Naive thymus-derived CD4-positive, alpha-beta T cell (primary cell): ENCODE measurements around the gene KLK15. TPM values are rescaled to one million over a fixed set of nuclear protein-coding genes. Genes with fewer than 3 reads are reported as not detected.
A peak's percentile ranks its signal among the peaks of the same experiment; 100 is the strongest.

Experiments used
- ATAC-seq: fragments of 150-1000 bp; cut with Tn5 transposase; 2 replicates; pipeline ENCODE4 v1.10.0; 2021; ENCODE audit warnings: mild to moderate bottlenecking, moderate library complexity
- CTCF ChIA-PET: fragments of 350-600 bp; sonication (Branson Sonifier 250); formaldehyde crosslinking; loops from one replicate; lab custom pipeline; 2021; ENCODE audit warnings: antibody characterized with exemption; lab: Charles Lee
- POLR2A ChIA-PET: fragments of 350-600 bp; sonication (Branson Sonifier 250); formaldehyde crosslinking; loops from one replicate; lab custom pipeline; 2021; ENCODE audit warnings: antibody characterized with exemption, inconsistent platforms; lab: Charles Lee
- DNase-seq, 9 donors: peaks; one replicate each; pipeline versions ENCODE4 v3.0.0 to v3.0.0-alpha.2; 2020 to 2022; ENCODE audit warnings: mixed read lengths in 1 of 9
- H3K27ac ChIP-seq: one replicate; pipeline ENCODE4 v1.7.0; 2013; ENCODE audit warnings: mild to moderate bottlenecking, low read depth, low read length, moderate library complexity
- H3K27me3 ChIP-seq, 2 donors: one replicate each; pipeline ENCODE4 v1.7.0; 2013; ENCODE audit warnings: low read length in 2 of 2, mild to moderate bottlenecking in 2 of 2, moderate library complexity in 2 of 2; ENCODE audit not compliant: control insufficient read depth in 2 of 2, insufficient read depth in 2 of 2
- H3K36me3 ChIP-seq, 3 experiments: 1 replicate in 2 of 3; 2 replicates in 1 of 3; pipeline ENCODE4 v1.7.0; 2013; ENCODE audit warnings: low read length in 3 of 3, mild to moderate bottlenecking in 3 of 3, moderate library complexity in 1 of 3; ENCODE audit not compliant: insufficient read depth in 3 of 3, control insufficient read depth in 2 of 3
- H3K4me1 ChIP-seq, 2 donors: one replicate each; pipeline ENCODE4 v1.7.0; 2013; ENCODE audit warnings: low read length in 2 of 2, mild to moderate bottlenecking in 2 of 2, moderate library complexity in 1 of 2; ENCODE audit not compliant: control insufficient read depth in 2 of 2, insufficient read depth in 2 of 2
- H3K4me3 ChIP-seq: 2 replicates; pipeline ENCODE4 v1.7.0; 2013; ENCODE audit warnings: mild to moderate bottlenecking, low read length
- H3K9me3 ChIP-seq, 3 experiments: 1 replicate in 2 of 3; 2 replicates in 1 of 3; pipeline ENCODE4 v1.7.0; 2013; ENCODE audit warnings: low read length in 3 of 3; ENCODE audit not compliant: control insufficient read depth in 2 of 3
- H3K27ac Mint-ChIP-seq, 9 donors: one replicate each; pipeline ENCODE4 v1.8.0; 2020 to 2022; ENCODE audit warnings: mixed read lengths in 9 of 9, mild to moderate bottlenecking in 8 of 9, moderate library complexity in 5 of 9, inconsistent platforms in 2 of 9
- H3K27me3 Mint-ChIP-seq, 5 donors: one replicate each; pipeline ENCODE4 v1.8.0; 2021 to 2022; ENCODE audit warnings: mixed read lengths in 5 of 5, mild to moderate bottlenecking in 1 of 5
- H3K36me3 Mint-ChIP-seq, 5 donors: one replicate each; pipeline ENCODE4 v1.8.0; 2020 to 2022; ENCODE audit warnings: mixed read lengths in 5 of 5, mild to moderate bottlenecking in 3 of 5, inconsistent platforms in 1 of 5
- H3K4me1 Mint-ChIP-seq, 7 donors: one replicate each; pipeline ENCODE4 v1.8.0; 2020 to 2022; ENCODE audit warnings: mixed read lengths in 7 of 7, mild to moderate bottlenecking in 3 of 7, inconsistent platforms in 1 of 7
- H3K4me3 Mint-ChIP-seq, 10 donors: one replicate each; pipeline ENCODE4 v1.8.0; 2020 to 2022; ENCODE audit warnings: mild to moderate bottlenecking in 10 of 10, mixed read lengths in 10 of 10, moderate library complexity in 6 of 10, inconsistent platforms in 2 of 10
- H3K9me3 Mint-ChIP-seq, 11 donors: one replicate each; pipeline ENCODE4 v1.8.0; 2020 to 2022; ENCODE audit warnings: mixed read lengths in 11 of 11, mild to moderate bottlenecking in 4 of 11, inconsistent platforms in 1 of 11, moderate library complexity in 1 of 11
- intact Hi-C, 2 donors: fragments of 100-400 bp; cut with micrococcal nuclease; formaldehyde crosslinking; loops; one replicate each; pipeline ENCODE4 v1.15.1; 2023
- polyA plus RNA-seq, 2 donors: library from polyadenylated mRNA; unstranded; fragments of 300-500 nt; fragmentation: Illumina TruSeq; gene quantifications; one replicate each; pipeline ENCODE4 v1.2.3, GENCODE V29; 2021
- total RNA-seq, 6 experiments: library from RNA in 5 of 6; stranded (reverse) in 5 of 6; gene quantifications; 1 replicate in 5 of 6; 2 replicates in 1 of 6; pipeline ENCODE4 v1.2.3 and lab custom pipeline; 2021 to 2026

The KLK15 gene
- total and polyA plus RNA-seq, 7 experiments from 2014 or later: not detected

GRCh38 chr19:50795664-50796073 is 37.7 kb downstream of the KLK15 start:
- Histone ChIP-seq H3K27ac (no peak overlapping the region), H3K27me3 (no peaks in the 10 kb centered on the region), H3K4me1 (no peaks in the 10 kb centered on the region), H3K4me3 (no peak overlapping the region), H3K36me3 (peaks cover 0 to 49% (median 0%) of the 10 kb centered on the region in 3 experiments), H3K9me3 (no peaks in the 10 kb centered on the region)
- DNase-seq: no peak
- H3K27me3 Mint-ChIP-seq: no peaks in the 10 kb centered on the region
- no peak for ATAC-seq
- no peak overlapping the region for H3K4me3 Mint-ChIP-seq
- H3K27ac Mint-ChIP-seq: peak overlapping the region in 1 of 9 donors; percentile 36
- peaks cover 0 to 16% (median 3%) of the 10 kb centered on the region in 7 donors for H3K4me1 Mint-ChIP-seq
- intact Hi-C loops: no loop called here
- no peaks in the 10 kb centered on the region for H3K9me3 Mint-ChIP-seq
- POLR2A ChIA-PET: no interaction called here
- H3K36me3 Mint-ChIP-seq: peaks cover 0 to 6% (median 0%) of the 10 kb centered on the region in 5 donors
- CTCF ChIA-PET: interaction anchor here (0.6 kb wide), 1 partner anchor 337 kb away, joined by 4 read pairs; no protein-coding TSS in a partner anchor

- Mint-ChIP-seq H3K4me1 (peaks cover 0 to 14% (median 1%) of the 10 kb centered on the region in 7 donors), H3K4me3 (no peak overlapping the region), H3K36me3 (peaks cover 0 to 3% (median 0%) of the 10 kb centered on the region in 5 donors), H3K27ac (peak overlapping the region in 4 of 9 donors; percentile 36 to 69 (median 42)), H3K9me3 (no peaks in the 10 kb centered on the region), H3K27me3 (no peaks in the 10 kb centered on the region)
- ATAC-seq (no peak), DNase-seq (no peak)
- no peaks in the 10 kb centered on the region for H3K9me3 ChIP-seq
- CTCF ChIA-PET: interaction anchor here (0.6 kb wide), 1 partner anchor 337 kb away, joined by 4 read pairs; no protein-coding TSS in a partner anchor
- POLR2A ChIA-PET: interaction anchor here (0.9 kb wide), 1 partner anchor 9 kb away, joined by 3 read pairs; no protein-coding TSS in a partner anchor
- H3K4me1 ChIP-seq: no peaks in the 10 kb centered on the region
- H3K27ac ChIP-seq: no peak overlapping the region
- no peak overlapping the region for H3K4me3 ChIP-seq
- H3K36me3 ChIP-seq: peaks cover 0 to 47% (median 0%) of the 10 kb centered on the region in 3 experiments
- intact Hi-C loops: no loop called here
- no peaks in the 10 kb centered on the region for H3K27me3 ChIP-seq
Observed at GRCh38 chr19:50794876-50795663, 38.3 kb downstream of the KLK15 start.

GRCh38 chr19:50794074-50794875 is 39.1 kb downstream of the KLK15 start:
- peak overlapping the region in 5 of 9 donors; percentile 27 to 81 (median 71) for H3K27ac Mint-ChIP-seq
- no peak overlapping the region for H3K4me3 Mint-ChIP-seq
- POLR2A ChIA-PET: interaction anchor here (0.9 kb wide), 1 partner anchor 10 kb away, joined by 3 read pairs; no protein-coding TSS in a partner anchor

GRCh38 chr19:50793558-50794065 is 39.8 kb downstream of the KLK15 start:
- H3K4me3 Mint-ChIP-seq: no peak overlapping the region
- no peak overlapping the region for H3K4me3 ChIP-seq
- peaks cover 0 to 12% (median 0%) of the 10 kb centered on the region in 7 donors for H3K4me1 Mint-ChIP-seq
- ATAC-seq (no peak), DNase-seq (no peak)
- H3K27me3 Mint-ChIP-seq: no peaks in the 10 kb centered on the region
- no peaks in the 10 kb centered on the region for H3K9me3 Mint-ChIP-seq
- peak overlapping the region in 1 of 9 donors; percentile 81 for H3K27ac Mint-ChIP-seq
- peaks cover 0 to 2% (median 0%) of the 10 kb centered on the region in 5 donors for H3K36me3 Mint-ChIP-seq
- peaks cover 0 to 32% (median 0%) of the 10 kb centered on the region in 3 experiments for H3K36me3 ChIP-seq
- CTCF ChIA-PET: no interaction called here
- H3K9me3 ChIP-seq: no peaks in the 10 kb centered on the region
- no peaks in the 10 kb centered on the region for H3K4me1 ChIP-seq
- POLR2A ChIA-PET: no interaction called here
- H3K27ac ChIP-seq: no peak overlapping the region
- no peaks in the 10 kb centered on the region for H3K27me3 ChIP-seq
- intact Hi-C loops: no loop called here

More at GRCh38 chr19:50794074-50794875, 39.1 kb downstream of the KLK15 start:
- no peak overlapping the region for H3K27ac ChIP-seq
- H3K27me3 Mint-ChIP-seq: no peaks in the 10 kb centered on the region
- H3K36me3 Mint-ChIP-seq: peaks cover 0 to 2% (median 0%) of the 10 kb centered on the region in 5 donors
- ATAC-seq: peak; percentile 17
- H3K4me1 ChIP-seq: no peaks in the 10 kb centered on the region
- H3K27me3 ChIP-seq: no peaks in the 10 kb centered on the region
- no peaks in the 10 kb centered on the region for H3K9me3 Mint-ChIP-seq
- CTCF ChIA-PET: no interaction called here
- no peak for DNase-seq
- peaks cover 0 to 39% (median 0%) of the 10 kb centered on the region in 3 experiments for H3K36me3 ChIP-seq
- H3K9me3 ChIP-seq: no peaks in the 10 kb centered on the region
- H3K4me3 ChIP-seq: no peak overlapping the region
- intact Hi-C loops: no loop called here
- H3K4me1 Mint-ChIP-seq: peaks cover 0 to 12% (median 0%) of the 10 kb centered on the region in 7 donors

- Histone ChIP-seq H3K9me3 (no peaks in the 10 kb centered on the region), H3K27me3 (no peaks in the 10 kb centered on the region), H3K4me3 (no peak overlapping the region), H3K27ac (no peak overlapping the region), H3K36me3 (peaks cover 0 to 22% (median 0%) of the 10 kb centered on the region in 3 experiments), H3K4me1 (no peaks in the 10 kb centered on the region)
- ATAC-seq: no peak
- Mint-ChIP-seq H3K27me3 (no peaks in the 10 kb centered on the region), H3K27ac (no peak overlapping the region), H3K4me1 (peaks cover 0 to 12% (median 0%) of the 10 kb centered on the region in 7 donors), H3K36me3 (peaks cover 0 to 2% (median 0%) of the 10 kb centered on the region in 5 donors), H3K9me3 (no peaks in the 10 kb centered on the region), H3K4me3 (no peak overlapping the region)
- intact Hi-C loops: no loop called here
- CTCF ChIA-PET: interaction anchor here (0.6 kb wide), 1 partner anchor 17 kb away, joined by 4 read pairs; no protein-coding TSS in a partner anchor
- DNase-seq: no peak
- POLR2A ChIA-PET: no interaction called here
Observed at GRCh38 chr19:50792272-50793250, 40.8 kb downstream of the KLK15 start.
